HUES48 (cell line): Measurements from ENCODE around the gene TSPO2.

Experiments used
- H3K27ac ChIP-seq: one replicate; pipeline ENCODE4 v1.7.0; 2013; ENCODE audit warnings: low read depth, low read length, inconsistent platforms
- H3K27me3 ChIP-seq: 2 replicates; pipeline ENCODE4 v1.6.1; 2013; ENCODE audit warnings: mild to moderate bottlenecking, low read length; ENCODE audit not compliant: control insufficient read depth, insufficient read depth
- H3K36me3 ChIP-seq: 2 replicates; pipeline ENCODE4 v1.6.1; 2013; ENCODE audit warnings: low read length; ENCODE audit not compliant: control insufficient read depth, insufficient read depth
- H3K4me1 ChIP-seq: 2 replicates; pipeline ENCODE4 v1.6.1; 2013; ENCODE audit warnings: mild to moderate bottlenecking, low read length; ENCODE audit not compliant: control insufficient read depth, insufficient read depth
- H3K4me3 ChIP-seq: 2 replicates; pipeline ENCODE4 v1.5.1; 2013; ENCODE audit warnings: mild to moderate bottlenecking, low read depth, low read length
- H3K9ac ChIP-seq: 2 replicates; pipeline ENCODE4 v1.6.1; 2013; ENCODE audit warnings: mild to moderate bottlenecking, low read depth, low read length, moderate library complexity
- H3K9me3 ChIP-seq: 2 replicates; pipeline ENCODE4 v1.6.1; 2013; ENCODE audit warnings: low read length; ENCODE audit not compliant: control insufficient read depth, insufficient read depth

TSPO2 gene

DNA sequence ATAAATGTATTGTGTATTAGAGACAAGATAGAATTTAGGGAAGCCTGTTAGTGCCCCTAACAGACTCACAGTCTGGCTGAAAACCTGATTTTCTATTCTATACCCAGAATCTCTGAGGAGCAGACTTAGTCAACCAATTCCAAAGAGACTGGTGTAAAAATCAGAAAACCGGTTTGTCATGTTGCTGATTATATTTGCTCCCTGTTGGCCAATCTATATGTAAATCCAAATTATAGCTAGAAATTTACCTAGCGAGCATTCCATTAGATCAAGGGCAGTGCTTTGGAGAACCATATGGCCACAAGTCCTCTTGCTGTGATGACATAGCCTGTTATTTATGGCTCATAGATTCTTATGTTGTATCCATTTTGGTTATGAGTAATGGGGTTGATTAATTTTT lies 35.3 kb downstream of the TSPO2 start:
- Histone ChIP-seq H3K4me1 (peaks cover 22% of the 10 kb centered on the region), H3K9me3 (no peaks in the 10 kb centered on the region), H3K27me3 (no peaks in the 10 kb centered on the region), H3K36me3 (peaks cover 52% of the 10 kb centered on the region), H3K4me3 (no peak overlapping the region), H3K27ac (no peak overlapping the region), H3K9ac (no peak overlapping the region)

DNA sequence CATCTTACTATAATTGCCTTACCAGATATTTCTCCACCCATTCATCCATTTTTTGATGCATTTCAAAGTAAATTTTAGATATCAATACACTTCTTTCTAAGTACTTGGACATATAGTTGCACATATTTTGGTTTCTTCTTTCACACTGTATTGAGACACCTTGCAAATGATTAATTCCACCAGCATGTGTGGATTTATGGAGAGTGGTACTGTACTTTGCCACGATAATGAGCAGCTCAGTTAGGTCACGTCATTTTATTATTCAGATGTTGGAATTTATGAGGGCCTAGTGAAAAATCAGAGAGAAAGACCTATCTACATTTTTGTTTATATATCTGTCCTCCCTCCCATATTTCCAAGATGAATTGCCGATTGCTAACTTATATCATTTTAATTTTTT lies 35.8 kb downstream of the TSPO2 start:
- no peak overlapping the region for H3K9ac ChIP-seq
- peaks cover 22% of the 10 kb centered on the region for H3K4me1 ChIP-seq
- no peaks in the 10 kb centered on the region for H3K9me3 ChIP-seq
- H3K4me3 ChIP-seq = no peak overlapping the region
- peaks cover 57% of the 10 kb centered on the region for H3K36me3 ChIP-seq
- no peak overlapping the region for H3K27ac ChIP-seq
- no peaks in the 10 kb centered on the region for H3K27me3 ChIP-seq

DNA sequence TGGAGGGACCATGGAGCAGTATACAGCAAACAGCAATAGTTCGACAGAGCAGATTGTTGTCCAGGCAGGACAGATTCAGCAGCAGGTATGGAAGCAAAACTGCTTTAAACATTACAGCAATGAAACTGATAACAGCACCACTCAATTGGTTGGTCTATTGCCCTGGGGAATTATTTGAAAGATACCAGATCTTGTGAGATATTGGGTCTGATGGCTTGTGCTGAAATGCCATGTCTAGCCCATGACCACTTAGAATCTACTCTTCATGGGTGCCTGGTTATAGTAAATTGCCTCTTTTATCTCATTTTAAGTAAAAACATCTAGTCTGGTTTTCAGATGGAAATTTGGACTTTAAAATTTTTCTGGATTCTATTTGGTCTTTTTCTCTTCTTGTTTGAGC lies 36.8 kb downstream of the TSPO2 start:
- H3K4me1 ChIP-seq = peaks cover 21% of the 10 kb centered on the region
- peaks cover 67% of the 10 kb centered on the region for H3K36me3 ChIP-seq
- H3K9ac ChIP-seq = no peak overlapping the region
- H3K4me3 ChIP-seq = no peak overlapping the region
- no peak overlapping the region for H3K27ac ChIP-seq
- no peaks in the 10 kb centered on the region for H3K27me3 ChIP-seq
- H3K9me3 ChIP-seq = no peaks in the 10 kb centered on the region

DNA sequence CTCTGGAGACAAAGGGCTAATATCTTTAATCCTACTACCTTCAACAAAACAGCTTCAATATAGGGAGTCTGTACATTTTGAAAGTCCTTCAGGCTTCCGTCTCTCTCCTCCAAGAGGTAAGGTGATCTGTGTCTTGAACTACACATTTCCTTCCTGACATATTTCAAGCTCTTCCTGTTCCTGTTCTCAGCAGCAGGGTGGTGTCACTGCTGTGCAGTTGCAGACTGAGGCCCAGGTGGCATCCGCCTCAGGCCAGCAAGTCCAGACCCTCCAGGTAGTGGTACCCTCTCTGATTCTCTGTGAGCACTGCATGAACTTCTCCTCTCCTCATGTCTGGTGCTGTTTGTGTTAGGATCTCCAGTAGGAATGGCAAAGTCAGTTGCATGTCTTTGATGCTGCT lies 38.4 kb downstream of the TSPO2 start:
- H3K27me3 ChIP-seq = no peaks in the 10 kb centered on the region
- H3K4me3 ChIP-seq = no peak overlapping the region
- H3K9me3 ChIP-seq = no peaks in the 10 kb centered on the region
- H3K9ac ChIP-seq = no peak overlapping the region
- peaks cover 7% of the 10 kb centered on the region; the same call in 1 of the 2 replicates for H3K4me1 ChIP-seq
- H3K27ac ChIP-seq = no peak overlapping the region
- peaks cover 76% of the 10 kb centered on the region for H3K36me3 ChIP-seq

DNA sequence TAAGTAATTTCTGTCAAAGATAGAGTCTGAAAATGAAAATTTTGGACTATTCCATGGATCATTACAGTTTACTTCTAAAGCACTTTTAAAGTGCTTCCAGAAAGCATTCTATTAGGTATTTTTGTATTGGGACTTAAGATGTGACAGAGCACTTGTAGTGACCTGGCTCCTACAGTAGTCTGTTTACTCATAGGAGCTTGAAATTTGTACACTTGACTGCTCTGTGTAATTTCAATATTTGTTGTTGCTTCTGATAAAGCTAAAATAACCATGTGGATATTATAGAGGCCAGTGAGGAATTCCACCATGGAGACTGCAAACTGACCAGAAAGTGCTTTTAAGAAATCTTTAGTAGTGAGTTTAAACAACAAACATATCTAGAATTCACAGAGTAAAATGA lies 40.8 kb downstream of the TSPO2 start:
- no peak overlapping the region for H3K27ac ChIP-seq

DNA sequence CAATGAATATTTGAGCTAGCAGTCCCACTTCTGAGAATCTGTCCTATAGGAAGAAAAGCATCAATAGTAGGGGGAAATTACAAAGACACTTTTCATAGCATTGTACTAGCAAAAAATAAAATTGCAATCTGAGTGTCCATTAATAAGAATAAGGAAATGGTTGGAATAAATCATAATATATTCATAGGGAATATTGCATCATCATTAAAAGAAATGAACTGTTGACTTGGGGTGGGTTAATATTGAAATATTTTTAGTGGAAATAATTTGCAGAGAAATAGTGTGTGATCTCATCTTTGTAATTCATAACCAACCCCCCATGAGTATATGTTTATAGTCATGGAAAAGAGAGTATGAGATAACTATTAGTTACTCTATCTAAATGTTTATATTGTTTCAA lies 42.9 kb downstream of the TSPO2 start:
- Histone ChIP-seq H3K9me3 (no peaks in the 10 kb centered on the region), H3K4me1 (no peaks in the 10 kb centered on the region), H3K9ac (no peak overlapping the region), H3K36me3 (peaks cover 92% of the 10 kb centered on the region), H3K4me3 (no peak overlapping the region), H3K27ac (no peak overlapping the region), H3K27me3 (no peaks in the 10 kb centered on the region)

More for the DNA sequence above, 40.8 kb downstream of the TSPO2 start:
- H3K27me3 ChIP-seq = no peaks in the 10 kb centered on the region
- H3K9me3 ChIP-seq = no peaks in the 10 kb centered on the region
- H3K36me3 ChIP-seq = peaks cover 96% of the 10 kb centered on the region
- H3K4me3 ChIP-seq = no peak overlapping the region
- H3K9ac ChIP-seq = no peak overlapping the region
- no peaks in the 10 kb centered on the region for H3K4me1 ChIP-seq

DNA sequence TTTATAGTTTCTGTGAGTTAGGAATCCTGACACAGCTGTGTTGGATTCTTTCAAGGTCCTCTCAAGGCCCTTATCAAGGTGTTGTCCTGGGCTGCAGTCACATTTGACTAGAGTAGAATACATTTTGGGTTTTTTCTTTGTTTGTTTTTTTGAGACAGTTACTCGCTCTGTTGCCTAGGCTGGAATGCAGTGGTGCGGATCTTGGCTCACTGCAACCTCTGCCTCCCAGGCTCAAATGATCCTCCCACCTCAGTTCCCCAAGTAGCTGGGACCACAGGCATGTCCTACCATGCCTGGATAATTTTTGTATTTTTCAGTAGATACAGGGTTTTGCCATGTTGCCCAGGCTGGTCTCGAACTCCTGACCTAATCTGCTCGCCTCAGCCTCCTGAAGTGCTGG lies 46.2 kb downstream of the TSPO2 start:
- Histone ChIP-seq H3K27ac (no peak overlapping the region), H3K4me3 (no peak overlapping the region), H3K4me1 (no peaks in the 10 kb centered on the region), H3K36me3 (peaks cover 94% of the 10 kb centered on the region), H3K9ac (no peak overlapping the region), H3K27me3 (no peaks in the 10 kb centered on the region), H3K9me3 (no peaks in the 10 kb centered on the region)

DNA sequence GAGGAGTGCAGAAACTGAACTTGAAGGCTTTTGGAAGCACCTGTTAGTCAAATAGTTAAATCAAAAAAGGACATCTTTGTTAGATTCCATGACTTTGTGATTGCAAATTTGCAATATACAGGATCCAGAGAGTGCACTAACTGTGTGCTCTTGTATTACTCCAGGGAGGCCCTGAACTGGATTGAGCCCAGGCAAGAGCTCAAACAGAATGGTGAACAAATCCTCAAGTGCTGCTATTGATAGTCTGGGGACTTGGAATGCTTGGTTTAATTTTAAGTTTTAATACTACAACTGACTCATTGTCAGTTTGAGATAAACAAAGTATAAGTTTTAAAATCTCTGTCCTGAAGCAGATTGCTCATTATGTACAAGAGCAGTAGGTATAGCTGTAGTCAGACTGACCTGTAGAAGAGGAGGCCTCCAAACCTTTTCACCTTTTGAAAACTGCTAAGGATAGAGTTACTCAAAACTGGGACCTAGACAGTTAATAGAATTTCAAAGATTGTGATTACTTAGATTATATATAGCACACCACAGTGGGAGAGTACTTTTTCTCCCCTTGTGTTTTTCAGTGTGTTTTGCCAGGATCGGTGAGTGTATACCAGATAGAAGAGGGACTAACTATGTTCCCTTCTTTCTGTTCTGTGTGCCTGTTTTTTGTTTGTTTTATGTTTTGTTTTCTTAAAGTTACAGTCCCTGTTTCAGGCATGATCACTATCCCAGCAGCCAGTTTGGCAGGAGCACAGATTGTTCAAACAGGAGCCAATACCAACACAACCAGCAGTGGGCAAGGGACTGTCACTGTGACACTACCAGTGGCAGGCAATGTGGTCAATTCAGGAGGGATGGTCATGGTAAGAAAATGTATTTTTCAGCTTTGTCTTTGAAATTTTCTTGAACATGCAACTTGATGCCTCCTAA lies 48.8 kb downstream of the TSPO2 start:
- no peak overlapping the region for H3K4me3 ChIP-seq
- no peak overlapping the region for H3K27ac ChIP-seq
- H3K4me1 ChIP-seq = no peaks in the 10 kb centered on the region
- no peaks in the 10 kb centered on the region for H3K9me3 ChIP-seq
- H3K27me3 ChIP-seq = no peaks in the 10 kb centered on the region
- H3K9ac ChIP-seq = no peak overlapping the region
- peaks cover 94% of the 10 kb centered on the region for H3K36me3 ChIP-seq

DNA sequence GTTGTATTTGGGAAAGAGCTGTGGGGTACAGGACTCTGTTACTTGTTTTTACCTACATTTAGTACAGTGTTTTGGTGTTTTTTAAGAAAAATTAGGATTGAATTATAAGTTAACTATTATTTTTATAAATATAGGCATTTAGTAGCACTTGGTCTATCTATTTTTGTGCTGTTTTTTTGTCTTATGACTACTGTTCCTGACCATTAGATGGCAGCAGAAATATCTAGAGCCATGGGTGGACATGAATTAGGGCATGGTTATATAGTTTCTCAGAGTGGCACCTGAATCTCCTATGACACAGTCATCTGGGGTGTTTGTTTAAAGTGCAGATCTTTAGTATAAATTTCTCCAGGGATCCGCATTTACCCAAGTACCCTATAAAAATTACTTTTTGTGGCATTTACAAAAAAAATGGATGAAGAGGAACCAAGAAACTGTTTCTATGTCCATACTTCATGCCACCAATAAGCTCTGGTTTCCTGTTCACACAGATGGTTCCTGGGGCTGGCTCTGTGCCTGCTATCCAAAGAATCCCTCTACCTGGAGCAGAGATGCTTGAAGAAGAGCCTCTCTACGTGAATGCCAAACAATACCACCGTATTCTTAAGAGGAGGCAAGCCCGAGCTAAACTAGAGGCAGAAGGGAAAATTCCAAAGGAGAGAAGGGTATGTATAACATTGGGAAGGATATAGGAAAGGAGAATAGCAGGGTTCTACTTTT lies 50.3 kb downstream of the TSPO2 start:
- peaks cover 94% of the 10 kb centered on the region for H3K36me3 ChIP-seq
- no peak overlapping the region for H3K9ac ChIP-seq
- H3K27ac ChIP-seq = no peak overlapping the region

DNA sequence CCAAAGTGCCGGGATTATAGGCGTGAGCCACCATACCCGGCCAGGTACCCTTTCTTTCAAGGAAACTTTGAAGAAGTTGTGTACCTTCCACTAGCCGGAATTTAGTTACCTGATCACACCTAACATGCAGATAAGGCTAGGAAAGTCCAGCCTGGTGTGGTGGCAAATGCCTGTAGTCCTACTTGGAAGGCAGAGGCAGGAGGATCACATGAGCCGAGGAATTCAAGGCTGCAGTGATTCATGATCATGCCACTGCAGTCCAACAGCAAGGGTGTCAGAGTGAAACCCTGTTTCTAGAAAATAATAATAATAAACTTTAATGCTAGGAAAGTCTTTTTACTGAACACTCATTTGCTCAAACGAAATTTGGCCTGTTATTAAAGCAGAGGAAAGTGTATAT lies 51.5 kb downstream of the TSPO2 start:
- Histone ChIP-seq H3K27me3 (no peaks in the 10 kb centered on the region), H3K4me3 (no peak overlapping the region), H3K9me3 (no peaks in the 10 kb centered on the region), H3K27ac (no peak overlapping the region), H3K36me3 (peaks cover 97% of the 10 kb centered on the region), H3K9ac (no peak overlapping the region), H3K4me1 (no peaks in the 10 kb centered on the region)

More for the DNA sequence above, 50.3 kb downstream of the TSPO2 start:
- Histone ChIP-seq H3K27me3 (no peaks in the 10 kb centered on the region), H3K4me3 (no peak overlapping the region), H3K9me3 (no peaks in the 10 kb centered on the region), H3K4me1 (no peaks in the 10 kb centered on the region)
